Esophagus squamous epithelium (tissue), 4 donors: ENCODE measurements around the gene RAPGEF5.

Experiments used
- POLR2A ChIP-seq, 4 donors: fragments of 450-650 bp; IDR thresholded peaks; one replicate each; pipeline ENCODE4 v1.6.1; 2017; ENCODE audit warnings: antibody characterized with exemption in 4 of 4, mild to moderate bottlenecking in 4 of 4, moderate library complexity in 3 of 4
- TF ChIP-seq, protein P1 (sequence below), 6 experiments: fragments of 450-650 bp in 4 of 6; fragments of 200-600 bp in 2 of 6; sonication (generic) in 2 of 6; IDR thresholded peaks; one replicate each; pipeline ENCODE4 v1.5.1; 2016 to 2019; ENCODE audit warnings: antibody characterized with exemption in 6 of 6, mild to moderate bottlenecking in 4 of 6, moderate library complexity in 4 of 6

DNA sequence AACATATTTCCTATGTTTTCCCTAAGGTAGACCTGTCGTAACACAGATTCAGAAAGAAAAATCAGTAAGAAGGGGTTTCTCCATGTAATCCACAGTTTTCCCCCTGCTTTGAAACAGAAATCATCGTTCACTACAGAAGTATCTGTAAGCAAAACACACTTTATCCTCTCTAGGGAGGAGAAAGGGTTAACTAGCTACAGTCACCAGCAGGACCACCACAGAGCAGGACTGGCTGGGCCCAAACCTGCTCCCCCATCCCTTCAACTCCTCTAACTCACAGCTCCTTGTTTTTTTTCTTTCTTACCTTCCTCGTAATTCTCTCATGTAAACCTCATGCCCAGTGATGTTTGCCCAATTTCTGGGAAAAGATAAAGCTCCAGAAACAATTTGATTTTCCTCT lies 167.7 kb downstream of the RAPGEF5 start:
- TF ChIP-seq, protein P1, sequence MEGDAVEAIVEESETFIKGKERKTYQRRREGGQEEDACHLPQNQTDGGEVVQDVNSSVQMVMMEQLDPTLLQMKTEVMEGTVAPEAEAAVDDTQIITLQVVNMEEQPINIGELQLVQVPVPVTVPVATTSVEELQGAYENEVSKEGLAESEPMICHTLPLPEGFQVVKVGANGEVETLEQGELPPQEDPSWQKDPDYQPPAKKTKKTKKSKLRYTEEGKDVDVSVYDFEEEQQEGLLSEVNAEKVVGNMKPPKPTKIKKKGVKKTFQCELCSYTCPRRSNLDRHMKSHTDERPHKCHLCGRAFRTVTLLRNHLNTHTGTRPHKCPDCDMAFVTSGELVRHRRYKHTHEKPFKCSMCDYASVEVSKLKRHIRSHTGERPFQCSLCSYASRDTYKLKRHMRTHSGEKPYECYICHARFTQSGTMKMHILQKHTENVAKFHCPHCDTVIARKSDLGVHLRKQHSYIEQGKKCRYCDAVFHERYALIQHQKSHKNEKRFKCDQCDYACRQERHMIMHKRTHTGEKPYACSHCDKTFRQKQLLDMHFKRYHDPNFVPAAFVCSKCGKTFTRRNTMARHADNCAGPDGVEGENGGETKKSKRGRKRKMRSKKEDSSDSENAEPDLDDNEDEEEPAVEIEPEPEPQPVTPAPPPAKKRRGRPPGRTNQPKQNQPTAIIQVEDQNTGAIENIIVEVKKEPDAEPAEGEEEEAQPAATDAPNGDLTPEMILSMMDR (IDR thresholded peaks at IDR 0.05) = no peak
- no peak for TF ChIP-seq POLR2A (IDR thresholded peaks at IDR 0.05)
